ENCODE measurements around the gene CPEB3. TPM values are rescaled to one million over a fixed set of nuclear protein-coding genes. Genes with fewer than 3 reads are reported as not detected.

Gene CPEB3
- total RNA-seq, 1 experiment from 2014 or later = 0.53 TPM

- DNase-seq = no peak
- Histone ChIP-seq H3K4me3 (no peak overlapping the region), H3K27me3 (no peaks in the 10 kb centered on the region), H3K36me3 (no peaks in the 10 kb centered on the region), H3K9me3 (no peaks in the 10 kb centered on the region)
Measured at GRCh38 chr10:92108120-92108519, 182.8 kb downstream of the CPEB3 start.

GRCh38 chr10:92103376-92104090 lies 187.3 kb downstream of the CPEB3 start:
- no peaks in the 10 kb centered on the region for H3K27me3 ChIP-seq
- H3K36me3 ChIP-seq = no peaks in the 10 kb centered on the region
- H3K4me3 ChIP-seq = no peak overlapping the region
- no peaks in the 10 kb centered on the region for H3K9me3 ChIP-seq
- DNase-seq = peak; percentile 43

GRCh38 chr10:92102601-92103213 lies 188.2 kb downstream of the CPEB3 start:
- Histone ChIP-seq H3K36me3 (no peaks in the 10 kb centered on the region), H3K9me3 (no peaks in the 10 kb centered on the region), H3K27me3 (no peaks in the 10 kb centered on the region), H3K4me3 (no peak overlapping the region)
- no peak for DNase-seq

- DNase-seq = no peak
- no peaks in the 10 kb centered on the region for H3K9me3 ChIP-seq
- no peaks in the 10 kb centered on the region for H3K27me3 ChIP-seq
- H3K36me3 ChIP-seq = no peaks in the 10 kb centered on the region
- H3K4me3 ChIP-seq = no peak overlapping the region
Measured at GRCh38 chr10:92094960-92095359, 195.9 kb downstream of the CPEB3 start.

- no peaks in the 10 kb centered on the region for H3K36me3 ChIP-seq
- H3K27me3 ChIP-seq = no peaks in the 10 kb centered on the region
- no peaks in the 10 kb centered on the region for H3K9me3 ChIP-seq
- no peak overlapping the region for H3K4me3 ChIP-seq
- DNase-seq = no peak
Measured at GRCh38 chr10:92091965-92092364, 198.9 kb downstream of the CPEB3 start.

- no peaks in the 10 kb centered on the region for H3K9me3 ChIP-seq
- no peaks in the 10 kb centered on the region for H3K36me3 ChIP-seq
- DNase-seq = peak; percentile 62
- no peak overlapping the region for H3K4me3 ChIP-seq
- no peaks in the 10 kb centered on the region for H3K27me3 ChIP-seq
Measured at GRCh38 chr10:92087750-92088395, 203.0 kb downstream of the CPEB3 start.

- H3K4me3 ChIP-seq = no peak overlapping the region
Measured at GRCh38 chr10:92082583-92083280, 208.1 kb downstream of the CPEB3 start.

GRCh38 chr10:92081641-92082040 lies 209.2 kb downstream of the CPEB3 start:
- H3K9me3 ChIP-seq = no peaks in the 10 kb centered on the region
- H3K27me3 ChIP-seq = no peaks in the 10 kb centered on the region
- no peak overlapping the region for H3K4me3 ChIP-seq
- no peaks in the 10 kb centered on the region for H3K36me3 ChIP-seq
- DNase-seq = no peak

More at GRCh38 chr10:92082583-92083280, 208.1 kb downstream of the CPEB3 start:
- Histone ChIP-seq H3K36me3 (no peaks in the 10 kb centered on the region), H3K27me3 (no peaks in the 10 kb centered on the region), H3K9me3 (no peaks in the 10 kb centered on the region)
- no peak for DNase-seq

- Histone ChIP-seq H3K9me3 (no peaks in the 10 kb centered on the region), H3K36me3 (no peaks in the 10 kb centered on the region), H3K27me3 (no peaks in the 10 kb centered on the region), H3K4me3 (no peak overlapping the region)
- no peak for DNase-seq
Measured at GRCh38 chr10:92080244-92080643, 210.6 kb downstream of the CPEB3 start.

- H3K9me3 ChIP-seq = no peaks in the 10 kb centered on the region
- H3K4me3 ChIP-seq = no peak overlapping the region
- H3K36me3 ChIP-seq = no peaks in the 10 kb centered on the region
- no peak for DNase-seq
- no peaks in the 10 kb centered on the region for H3K27me3 ChIP-seq
Measured at GRCh38 chr10:92079003-92079402, 211.9 kb downstream of the CPEB3 start.

- Histone ChIP-seq H3K4me3 (no peak overlapping the region), H3K36me3 (no peaks in the 10 kb centered on the region), H3K9me3 (no peaks in the 10 kb centered on the region), H3K27me3 (no peaks in the 10 kb centered on the region)
- no peak for DNase-seq
Measured at GRCh38 chr10:92076722-92077121, 214.2 kb downstream of the CPEB3 start.

GRCh38 chr10:92075829-92076228 lies 215.0 kb downstream of the CPEB3 start:
- no peak for DNase-seq
- Histone ChIP-seq H3K9me3 (no peaks in the 10 kb centered on the region), H3K36me3 (no peaks in the 10 kb centered on the region), H3K4me3 (no peak overlapping the region), H3K27me3 (no peaks in the 10 kb centered on the region)

GRCh38 chr10:92074126-92074887 lies 216.6 kb downstream of the CPEB3 start:
- no peaks in the 10 kb centered on the region for H3K27me3 ChIP-seq
- no peak overlapping the region for H3K4me3 ChIP-seq
- DNase-seq = no peak
- no peaks in the 10 kb centered on the region for H3K9me3 ChIP-seq
- H3K36me3 ChIP-seq = no peaks in the 10 kb centered on the region

GRCh38 chr10:92068900-92069299 lies 222.0 kb downstream of the CPEB3 start:
- no peak overlapping the region for H3K4me3 ChIP-seq
- no peaks in the 10 kb centered on the region for H3K9me3 ChIP-seq
- no peaks in the 10 kb centered on the region for H3K36me3 ChIP-seq
- no peak for DNase-seq
- H3K27me3 ChIP-seq = no peaks in the 10 kb centered on the region

- DNase-seq = no peak
Measured at GRCh38 chr10:92066386-92066785, 224.5 kb downstream of the CPEB3 start.

GRCh38 chr10:92064506-92064905 lies 226.4 kb downstream of the CPEB3 start:
- Histone ChIP-seq H3K36me3 (no peaks in the 10 kb centered on the region), H3K4me3 (no peak overlapping the region), H3K9me3 (no peaks in the 10 kb centered on the region), H3K27me3 (no peaks in the 10 kb centered on the region)
- DNase-seq = no peak

More at GRCh38 chr10:92066386-92066785, 224.5 kb downstream of the CPEB3 start:
- Histone ChIP-seq H3K27me3 (no peaks in the 10 kb centered on the region), H3K36me3 (no peaks in the 10 kb centered on the region), H3K4me3 (no peak overlapping the region), H3K9me3 (no peaks in the 10 kb centered on the region)
